22Rv1 (cell line): ENCODE measurements around the gene DENND4A.

Experiments
- CTCF ChIP-seq: fragments of 450-650 bp; IDR thresholded peaks from 2 replicates; pipeline ENCODE4 v1.5.1; 2017; ENCODE audit warnings: mild to moderate bottlenecking
- ZFX ChIP-seq: fragments of 450-650 bp; IDR thresholded peaks from 2 replicates; pipeline ENCODE4 v1.6.1; 2017; ENCODE audit warnings: antibody characterized with exemption, borderline replicate concordance

- no peak for TF ChIP-seq CTCF
- no peak for TF ChIP-seq ZFX
These were observed 29.7 kb downstream of the DENND4A start for GRCh38 chr15:65762399-65762798.
